ENCODE results near the gene RGSL1.

RGSL1 gene

GRCh38 chr1:182595641-182596240, 145.8 kb downstream of the RGSL1 start:
- TF ChIP-seq CTCF (IDR thresholded peaks at IDR 0.05; ENCODE audit: borderline replicate concordance, extremely low read depth, low read length, poor library complexity, severe bottlenecking): peak; percentile 96
- no peak for TF ChIP-seq EZH2 (IDR thresholded peaks at IDR 0.05; ENCODE audit: borderline replicate concordance, low read depth, low read length, severe bottlenecking)
- Histone ChIP-seq H4K20me1 (ENCODE audit: insufficient read depth, low read length) (peaks cover 12% of the 10 kb centered on the region; the same call in 1 of the 2 replicates), H3K9ac (ENCODE audit: low read depth, low read length) (no peak overlapping the region), H3K27ac (ENCODE audit: low read length) (no peak overlapping the region), H3K4me2 (ENCODE audit: insufficient read depth, low read length) (no peak overlapping the region), H3K4me1 (ENCODE audit: insufficient read depth, low read length) (peaks cover 2% of the 10 kb centered on the region), H3K79me2 (ENCODE audit: insufficient read depth, low read length) (no peaks in the 10 kb centered on the region; the same call in 1 of the 2 replicates), H3K9me3 (ENCODE audit: insufficient read depth, low read length, severe bottlenecking) (no peaks in the 10 kb centered on the region), H3K27me3 (ENCODE audit: insufficient read depth, low read length, poor library complexity) (no peaks in the 10 kb centered on the region), H3K36me3 (ENCODE audit: insufficient read depth, low read length) (peaks cover 19% of the 10 kb centered on the region), H3K4me3 (ENCODE audit: low read depth in 1 of 2, low read length in 2 of 2) (no peak overlapping the region), H2AFZ (ENCODE audit: low read depth, low read length) (no peak overlapping the region)
- peak; percentile 73 for ATAC-seq (ENCODE audit: insufficient read depth, low read depth)
- peak; percentile 76 for DNase-seq

GRCh38 chr1:182596934-182597333, 147.0 kb downstream of the RGSL1 start:
- Histone ChIP-seq H3K4me2 (ENCODE audit: insufficient read depth, low read length) (no peak overlapping the region), H3K4me3 (ENCODE audit: low read depth in 1 of 2, low read length in 2 of 2) (no peak overlapping the region), H2AFZ (ENCODE audit: low read depth, low read length) (no peak overlapping the region), H3K9ac (ENCODE audit: low read depth, low read length) (no peak overlapping the region), H3K79me2 (ENCODE audit: insufficient read depth, low read length) (peaks cover 10% of the 10 kb centered on the region), H4K20me1 (ENCODE audit: insufficient read depth, low read length) (peaks cover 22% of the 10 kb centered on the region; the same call in 1 of the 2 replicates), H3K27ac (ENCODE audit: low read length) (no peak overlapping the region), H3K9me3 (ENCODE audit: insufficient read depth, low read length, severe bottlenecking) (no peaks in the 10 kb centered on the region), H3K36me3 (ENCODE audit: insufficient read depth, low read length) (peaks cover 30% of the 10 kb centered on the region), H3K4me1 (ENCODE audit: insufficient read depth, low read length) (peaks cover 14% of the 10 kb centered on the region), H3K27me3 (ENCODE audit: insufficient read depth, low read length, poor library complexity) (no peaks in the 10 kb centered on the region)
- no peak for ATAC-seq (ENCODE audit: insufficient read depth, low read depth)
- no peak for DNase-seq
- TF ChIP-seq EZH2 (IDR thresholded peaks at IDR 0.05; ENCODE audit: borderline replicate concordance, low read depth, low read length, severe bottlenecking) (no peak), CTCF (IDR thresholded peaks at IDR 0.05; ENCODE audit: borderline replicate concordance, extremely low read depth, low read length, poor library complexity, severe bottlenecking) (no peak)

- Histone ChIP-seq H3K4me1 (ENCODE audit: insufficient read depth, low read length) (peaks cover 28% of the 10 kb centered on the region), H2AFZ (ENCODE audit: low read depth, low read length) (no peak overlapping the region), H3K79me2 (ENCODE audit: insufficient read depth, low read length) (peaks cover 22% of the 10 kb centered on the region), H3K36me3 (ENCODE audit: insufficient read depth, low read length) (peaks cover 41% of the 10 kb centered on the region), H3K9me3 (ENCODE audit: insufficient read depth, low read length, severe bottlenecking) (no peaks in the 10 kb centered on the region), H4K20me1 (ENCODE audit: insufficient read depth, low read length) (peaks cover 31% of the 10 kb centered on the region; the same call in 1 of the 2 replicates), H3K9ac (ENCODE audit: low read depth, low read length) (no peak overlapping the region), H3K4me3 (ENCODE audit: low read depth in 1 of 2, low read length in 2 of 2) (no peak overlapping the region), H3K27me3 (ENCODE audit: insufficient read depth, low read length, poor library complexity) (no peaks in the 10 kb centered on the region), H3K4me2 (ENCODE audit: insufficient read depth, low read length) (no peak overlapping the region), H3K27ac (ENCODE audit: low read length) (no peak overlapping the region)
- DNase-seq (no peak), ATAC-seq (ENCODE audit: insufficient read depth, low read depth) (no peak)
- TF ChIP-seq CTCF (IDR thresholded peaks at IDR 0.05; ENCODE audit: borderline replicate concordance, extremely low read depth, low read length, poor library complexity, severe bottlenecking): no peak
- no peak for TF ChIP-seq EZH2 (IDR thresholded peaks at IDR 0.05; ENCODE audit: borderline replicate concordance, low read depth, low read length, severe bottlenecking)
Observed at GRCh38 chr1:182598296-182598695, 148.3 kb downstream of the RGSL1 start.

Measured in DND-41 (cell line).